GDM1 (cell line): ENCODE results near the gene ZNF625.

Experiments used
- DNase-seq: peaks from one replicate; lab custom pipeline; 2025; lab: John Stamatoyannopoulos, UW

The ZNF625 gene

GRCh38 chr19:12156223-12157058 lies at the start of gene ZNF625:
Gene ZNF625 (minus strand): TSS chr19:12156734. CDS start chr19:12156558, 176 bp downstream.
- peak; percentile 53 for DNase-seq

- no peak for DNase-seq
Measured at GRCh38 chr19:12205296-12205695, 48.8 kb upstream of the ZNF625 start.

- DNase-seq: peak; percentile 16
Measured at GRCh38 chr19:12202250-12202649, 45.7 kb upstream of the ZNF625 start.

GRCh38 chr19:12199757-12200419 lies 43.4 kb upstream of the ZNF625 start:
- DNase-seq: no peak

GRCh38 chr19:12198136-12198535 lies 41.6 kb upstream of the ZNF625 start:
- no peak for DNase-seq

- no peak for DNase-seq
Measured at GRCh38 chr19:12194827-12195731, 38.5 kb upstream of the ZNF625 start.

GRCh38 chr19:12187625-12188024 lies 31.1 kb upstream of the ZNF625 start:
- DNase-seq: no peak

- DNase-seq: no peak
Measured at GRCh38 chr19:12180377-12180776, 23.8 kb upstream of the ZNF625 start.

GRCh38 chr19:12166626-12167025 lies 10.1 kb upstream of the ZNF625 start:
- DNase-seq: no peak

GRCh38 chr19:12163826-12164225 lies 7.3 kb upstream of the ZNF625 start:
- DNase-seq: no peak

GRCh38 chr19:12162882-12163806 lies 6.6 kb upstream of the ZNF625 start, which contains the start of gene ZNF136:
Gene ZNF136 (plus strand): TSS chr19:12163096. CDS start chr19:12163204, 108 bp downstream.
- peak; percentile 89 for DNase-seq

- DNase-seq: no peak
Measured at GRCh38 chr19:12162513-12162881, 6.0 kb upstream of the ZNF625 start.

GRCh38 chr19:12159773-12160414 lies 3.4 kb upstream of the ZNF625 start:
- DNase-seq: no peak

- no peak for DNase-seq
Measured at GRCh38 chr19:12155324-12155860, 1.1 kb downstream of the ZNF625 start.

- no peak for DNase-seq
Measured at GRCh38 chr19:12145348-12145747, 11.2 kb downstream of the ZNF625 start.

- no peak for DNase-seq
Measured at GRCh38 chr19:12141405-12141736, 15.2 kb downstream of the ZNF625 start.

GRCh38 chr19:12140545-12141404 lies 15.8 kb downstream of the ZNF625 start:
- DNase-seq: peak; percentile 66

- DNase-seq: peak; percentile 79
Measured at GRCh38 chr19:12139885-12140544, 16.5 kb downstream of the ZNF625 start, which contains the start of gene ZNF20. Gene ZNF20 (minus strand): TSS chr19:12140350. CDS start chr19:12140182, 168 bp downstream.

GRCh38 chr19:12139269-12139668 lies 17.3 kb downstream of the ZNF625 start:
- no peak for DNase-seq
